ENCODE results near the gene KCNJ15.
"Not testable (repeated sequence)": the region's sequence is repeated elsewhere in the genome, so short reads cannot be mapped to it uniquely, and the experiment has no call there.

KCNJ15 gene

DNA sequence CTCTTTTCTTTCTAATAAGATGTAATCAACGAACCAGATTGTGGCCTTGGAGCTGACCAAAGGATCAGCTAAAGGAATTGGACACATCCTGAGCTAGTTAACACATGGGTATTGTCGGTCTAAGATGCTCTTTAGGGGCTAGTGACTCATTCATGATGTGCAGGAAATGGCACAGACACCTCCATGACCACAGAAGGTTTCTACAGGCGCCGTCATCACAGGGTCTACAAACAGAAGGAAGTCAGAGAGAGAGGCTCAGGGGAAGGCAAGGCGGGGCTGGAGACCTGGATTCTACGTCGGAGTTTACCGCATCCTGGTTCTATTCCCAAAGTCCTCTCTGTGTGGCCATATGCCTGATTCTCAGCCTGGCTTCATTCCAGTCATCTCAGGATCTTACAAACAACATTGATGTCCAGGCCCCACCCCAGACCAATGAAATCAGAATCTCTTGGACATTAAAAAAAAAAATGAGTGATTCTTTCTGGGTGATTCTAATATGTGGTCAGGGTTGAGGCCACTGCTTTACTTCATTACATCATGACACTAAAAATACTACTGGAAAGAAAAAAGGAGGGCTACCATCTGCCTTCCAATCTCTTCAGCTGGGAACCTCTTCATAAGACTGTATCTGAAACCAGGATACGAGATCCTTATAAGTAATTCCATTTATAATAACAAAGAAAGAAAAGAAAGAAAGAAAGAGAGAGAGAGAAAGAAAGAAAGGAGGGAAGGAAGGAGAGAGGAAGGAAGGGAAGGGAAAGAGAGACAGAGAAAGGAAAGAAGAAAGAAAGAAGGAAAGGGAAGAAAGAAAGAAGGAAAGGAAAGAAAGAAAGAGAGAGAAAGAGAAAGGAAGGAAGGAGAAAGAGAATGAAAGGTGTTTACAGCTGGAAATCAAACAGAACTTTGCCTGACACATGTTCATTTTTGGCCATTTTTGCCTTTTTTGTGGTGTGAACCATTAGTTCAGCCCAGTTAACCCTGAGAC is 11.6 kb upstream of the KCNJ15 start:
- H3K4me1 ChIP-seq (ENCODE audit: insufficient read depth, low read length) = no peaks in the 10 kb centered on the region
- H3K27me3 ChIP-seq (ENCODE audit: insufficient read depth, low read length) = no peaks in the 10 kb centered on the region
- H3K9ac ChIP-seq (ENCODE audit: low read depth, low read length) = no peak overlapping the region
- no peaks in the 10 kb centered on the region for H3K36me3 ChIP-seq (ENCODE audit: insufficient read depth, low read length)
- H3K9me3 ChIP-seq (ENCODE audit: insufficient read depth, low read depth, low read length) = no peaks in the 10 kb centered on the region
- H3K27ac ChIP-seq (ENCODE audit: low read depth, low read length) = no peak overlapping the region
- H3K4me3 ChIP-seq (ENCODE audit: low read length) = no peak overlapping the region
- 97% methylated on average over 8 of the region's 9 CpGs for WGBS

DNA sequence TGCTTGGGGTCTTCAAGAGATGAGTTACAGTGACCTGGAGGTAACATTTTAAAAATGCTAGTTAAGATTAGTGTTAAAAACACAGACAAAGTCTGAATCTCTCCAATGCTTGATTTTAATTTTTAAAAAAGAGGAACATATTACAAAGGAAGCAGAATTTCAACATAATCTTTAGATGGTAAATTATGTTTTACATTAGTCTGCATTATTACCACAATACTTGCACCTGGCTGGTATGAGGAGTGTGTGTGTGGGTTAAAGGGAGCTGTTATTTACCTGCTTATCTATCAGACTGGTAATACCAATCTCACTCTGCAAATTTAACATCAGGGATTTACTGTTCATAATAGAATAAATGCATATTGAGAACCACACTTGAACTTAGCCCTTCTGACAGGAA is 10.3 kb upstream of the KCNJ15 start:
- Histone ChIP-seq H3K4me1 (ENCODE audit: insufficient read depth, low read length) (no peaks in the 10 kb centered on the region), H3K4me3 (ENCODE audit: low read length) (no peak overlapping the region), H3K9ac (ENCODE audit: low read depth, low read length) (no peak overlapping the region), H3K27ac (ENCODE audit: low read depth, low read length) (no peak overlapping the region), H3K27me3 (ENCODE audit: insufficient read depth, low read length) (no peaks in the 10 kb centered on the region), H3K9me3 (ENCODE audit: insufficient read depth, low read depth, low read length) (no peaks in the 10 kb centered on the region), H3K36me3 (ENCODE audit: insufficient read depth, low read length) (no peaks in the 10 kb centered on the region)

DNA sequence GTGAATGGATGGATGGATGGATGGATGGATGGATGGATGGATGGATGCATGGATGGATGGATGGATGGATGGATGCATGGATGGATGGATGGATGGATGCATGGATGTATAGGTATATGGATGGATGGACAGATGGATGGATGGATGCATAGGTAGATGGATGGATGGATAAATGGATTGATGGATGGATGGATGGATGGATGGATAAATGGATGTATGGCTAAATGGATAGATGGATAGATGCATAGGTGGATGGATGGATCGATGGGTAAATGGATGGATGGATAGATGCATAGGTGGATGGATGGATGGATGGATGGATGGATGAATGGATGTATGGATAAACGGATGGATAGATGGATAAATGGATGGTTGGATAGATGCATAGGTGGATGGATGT is 9.7 kb upstream of the KCNJ15 start:
- not testable (repeated sequence) for H3K4me1 ChIP-seq (ENCODE audit: insufficient read depth, low read length); H3K27ac ChIP-seq (ENCODE audit: low read depth, low read length); H3K27me3 ChIP-seq (ENCODE audit: insufficient read depth, low read length); H3K9ac ChIP-seq (ENCODE audit: low read depth, low read length); H3K9me3 ChIP-seq (ENCODE audit: insufficient read depth, low read depth, low read length); H3K4me3 ChIP-seq (ENCODE audit: low read length); H3K36me3 ChIP-seq (ENCODE audit: insufficient read depth, low read length)
- 88% methylated on average over 2 of the region's 2 CpGs for WGBS

DNA sequence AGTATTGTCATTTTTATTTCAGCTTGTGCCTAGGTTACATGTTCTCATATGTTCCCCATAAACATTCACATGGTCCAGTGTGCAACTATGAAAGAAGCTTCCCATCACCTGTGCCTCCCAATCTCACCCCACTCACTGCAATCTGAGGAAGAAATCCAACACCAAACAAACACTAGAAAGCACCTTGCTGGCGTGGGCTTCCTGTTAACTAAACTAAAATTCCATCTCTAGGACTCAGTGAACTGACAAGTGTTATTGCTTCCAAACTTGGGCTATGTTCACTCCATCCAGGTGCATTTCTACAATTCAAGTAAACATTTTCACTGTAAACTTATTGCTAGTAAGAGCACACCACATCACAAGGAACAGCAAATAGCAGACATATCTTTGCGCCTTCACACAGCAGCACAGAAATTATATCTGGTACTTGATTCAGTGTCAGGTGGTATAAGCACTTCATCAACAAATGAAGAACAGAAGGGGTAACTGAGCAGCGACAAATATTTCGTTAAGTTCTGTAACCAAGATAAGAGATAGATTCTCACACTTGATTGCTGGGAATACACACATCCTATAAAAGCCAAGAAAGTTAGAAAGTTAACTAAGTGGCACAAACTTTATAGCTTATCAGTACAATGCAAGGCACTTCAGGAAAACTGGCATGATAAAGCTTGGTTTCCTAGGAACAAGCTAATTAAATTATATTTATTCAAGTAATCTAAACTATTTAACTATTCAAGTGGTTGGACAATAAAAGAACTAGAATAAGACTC is 8.9 kb upstream of the KCNJ15 start:
- no peak overlapping the region for H3K4me3 ChIP-seq (ENCODE audit: low read length)
- H3K36me3 ChIP-seq (ENCODE audit: insufficient read depth, low read length) = no peaks in the 10 kb centered on the region
- H3K27ac ChIP-seq (ENCODE audit: low read depth, low read length) = no peak overlapping the region
- H3K4me1 ChIP-seq (ENCODE audit: insufficient read depth, low read length) = no peaks in the 10 kb centered on the region
- H3K9ac ChIP-seq (ENCODE audit: low read depth, low read length) = no peak overlapping the region
- WGBS = 96% methylated on average over 4 of the region's 4 CpGs
- no peaks in the 10 kb centered on the region for H3K27me3 ChIP-seq (ENCODE audit: insufficient read depth, low read length)
- H3K9me3 ChIP-seq (ENCODE audit: insufficient read depth, low read depth, low read length) = no peaks in the 10 kb centered on the region

DNA sequence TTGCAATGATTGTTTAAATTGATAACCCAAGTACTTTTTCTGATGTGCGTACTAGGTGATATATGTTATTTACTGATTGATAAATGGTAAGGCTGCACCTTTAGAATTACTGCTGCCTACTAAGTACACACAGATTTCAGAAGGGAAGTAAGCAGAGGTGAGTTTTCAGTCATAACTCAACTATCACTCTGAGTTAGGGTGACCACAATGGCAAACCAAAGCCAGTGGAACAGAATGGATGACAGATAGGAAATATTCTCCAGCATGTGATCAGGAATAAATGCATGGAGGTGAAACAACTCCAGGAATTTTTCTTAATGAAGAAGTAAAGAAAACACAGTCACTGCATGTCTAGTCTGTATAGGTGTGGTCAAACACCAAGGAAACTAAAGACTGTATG is 7.5 kb upstream of the KCNJ15 start:
- H3K4me1 ChIP-seq (ENCODE audit: insufficient read depth, low read length) = no peaks in the 10 kb centered on the region
- H3K4me3 ChIP-seq (ENCODE audit: low read length) = no peak overlapping the region

DNA sequence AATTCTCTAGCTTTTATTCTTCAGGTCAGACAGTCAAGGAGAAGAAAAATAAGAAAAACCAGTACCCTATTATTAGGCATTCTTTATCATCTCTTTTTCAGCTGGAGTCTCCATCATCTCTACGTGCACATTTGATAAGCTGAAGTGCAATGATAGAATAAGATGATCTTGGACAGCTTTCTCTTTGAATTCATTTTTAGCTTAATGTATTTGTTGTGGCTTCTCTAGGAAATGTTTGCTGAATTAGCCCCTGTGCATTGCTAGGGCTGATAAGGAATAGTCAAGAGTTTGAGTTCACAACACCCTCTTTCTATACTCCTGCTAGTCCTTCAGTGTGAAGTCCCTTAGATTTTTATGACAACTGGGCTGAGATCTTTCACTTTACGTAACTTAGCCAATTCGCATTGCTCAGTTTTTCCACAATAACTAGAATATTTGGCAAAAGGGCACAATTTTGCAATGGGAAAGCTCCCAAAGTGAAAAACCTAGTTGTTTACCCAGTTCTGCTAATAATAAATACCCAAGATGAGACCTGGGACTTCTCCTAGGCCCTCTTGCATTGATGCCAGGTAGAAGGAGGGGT is 7.0 kb upstream of the KCNJ15 start:
- Histone ChIP-seq H3K9me3 (ENCODE audit: insufficient read depth, low read depth, low read length) (no peaks in the 10 kb centered on the region), H3K4me1 (ENCODE audit: insufficient read depth, low read length) (no peaks in the 10 kb centered on the region), H3K36me3 (ENCODE audit: insufficient read depth, low read length) (no peaks in the 10 kb centered on the region), H3K27ac (ENCODE audit: low read depth, low read length) (no peak overlapping the region), H3K4me3 (ENCODE audit: low read length) (no peak overlapping the region), H3K9ac (ENCODE audit: low read depth, low read length) (no peak overlapping the region), H3K27me3 (ENCODE audit: insufficient read depth, low read length) (no peaks in the 10 kb centered on the region)
- WGBS = 96% methylated on average over 3 of the region's 3 CpGs

More for the DNA sequence above, 7.5 kb upstream of the KCNJ15 start:
- Histone ChIP-seq H3K27me3 (ENCODE audit: insufficient read depth, low read length) (no peaks in the 10 kb centered on the region), H3K36me3 (ENCODE audit: insufficient read depth, low read length) (no peaks in the 10 kb centered on the region), H3K9me3 (ENCODE audit: insufficient read depth, low read depth, low read length) (no peaks in the 10 kb centered on the region), H3K27ac (ENCODE audit: low read depth, low read length) (no peak overlapping the region), H3K9ac (ENCODE audit: low read depth, low read length) (no peak overlapping the region)
- WGBS = 88% methylated on average over 1 of the region's 1 CpG

DNA sequence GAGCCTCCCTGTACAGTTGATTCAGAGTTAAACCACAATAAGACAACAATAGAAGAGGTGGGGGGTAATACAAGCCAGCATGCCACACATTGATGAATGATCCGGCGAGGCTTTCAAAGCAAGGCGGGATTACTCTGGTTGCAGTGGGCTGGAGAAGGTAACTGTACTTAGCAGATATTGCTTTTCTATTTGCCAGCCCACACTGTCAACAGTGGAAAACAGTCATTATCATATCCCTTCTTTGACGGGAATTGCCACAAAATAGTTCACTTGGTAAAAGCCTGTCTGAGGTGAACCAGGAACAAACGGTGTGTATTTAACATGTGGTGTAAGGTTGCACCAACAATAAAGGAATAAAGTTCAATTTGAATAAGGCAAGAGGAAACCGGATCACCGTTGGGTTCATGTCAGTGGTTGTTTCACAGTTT is 5.8 kb upstream of the KCNJ15 start:
- no peak overlapping the region for H3K27ac ChIP-seq (ENCODE audit: low read depth, low read length)
- H3K4me1 ChIP-seq (ENCODE audit: insufficient read depth, low read length) = no peaks in the 10 kb centered on the region
- H3K36me3 ChIP-seq (ENCODE audit: insufficient read depth, low read length) = no peaks in the 10 kb centered on the region
- H3K27me3 ChIP-seq (ENCODE audit: insufficient read depth, low read length) = no peaks in the 10 kb centered on the region
- H3K9me3 ChIP-seq (ENCODE audit: insufficient read depth, low read depth, low read length) = no peaks in the 10 kb centered on the region
- H3K4me3 ChIP-seq (ENCODE audit: low read length) = no peak overlapping the region
- WGBS = 93% methylated on average over 7 of the region's 7 CpGs
- H3K9ac ChIP-seq (ENCODE audit: low read depth, low read length) = no peak overlapping the region

DNA sequence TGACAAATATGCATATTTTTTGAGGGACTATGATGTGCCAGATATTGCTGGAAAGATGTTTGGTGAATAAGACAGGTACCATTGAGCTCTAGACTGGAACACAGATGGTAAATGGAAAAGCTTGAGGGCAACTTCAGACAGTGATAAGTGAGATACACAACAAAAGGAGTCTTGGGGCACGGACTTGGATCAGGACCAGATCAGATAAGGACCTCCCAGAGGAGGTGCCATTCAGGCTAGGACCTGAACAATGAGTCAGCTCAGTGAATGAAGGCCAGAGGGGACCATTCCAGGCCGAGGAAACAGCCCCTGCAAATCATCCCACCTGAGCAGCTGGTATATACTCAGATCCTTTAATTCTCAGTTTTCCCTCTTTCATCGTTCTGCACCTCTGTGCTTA is 1.8 kb upstream of the KCNJ15 start:
- Histone ChIP-seq H3K36me3 (ENCODE audit: insufficient read depth, low read length) (no peaks in the 10 kb centered on the region), H3K27me3 (ENCODE audit: insufficient read depth, low read length) (no peaks in the 10 kb centered on the region), H3K9me3 (ENCODE audit: insufficient read depth, low read depth, low read length) (no peaks in the 10 kb centered on the region), H3K27ac (ENCODE audit: low read depth, low read length) (no peak overlapping the region), H3K4me1 (ENCODE audit: insufficient read depth, low read length) (no peaks in the 10 kb centered on the region), H3K9ac (ENCODE audit: low read depth, low read length) (no peak overlapping the region), H3K4me3 (ENCODE audit: low read length) (no peak overlapping the region)
- whole genome bisulfite sequencing = 88% methylated on average over 3 of the region's 3 CpGs

DNA sequence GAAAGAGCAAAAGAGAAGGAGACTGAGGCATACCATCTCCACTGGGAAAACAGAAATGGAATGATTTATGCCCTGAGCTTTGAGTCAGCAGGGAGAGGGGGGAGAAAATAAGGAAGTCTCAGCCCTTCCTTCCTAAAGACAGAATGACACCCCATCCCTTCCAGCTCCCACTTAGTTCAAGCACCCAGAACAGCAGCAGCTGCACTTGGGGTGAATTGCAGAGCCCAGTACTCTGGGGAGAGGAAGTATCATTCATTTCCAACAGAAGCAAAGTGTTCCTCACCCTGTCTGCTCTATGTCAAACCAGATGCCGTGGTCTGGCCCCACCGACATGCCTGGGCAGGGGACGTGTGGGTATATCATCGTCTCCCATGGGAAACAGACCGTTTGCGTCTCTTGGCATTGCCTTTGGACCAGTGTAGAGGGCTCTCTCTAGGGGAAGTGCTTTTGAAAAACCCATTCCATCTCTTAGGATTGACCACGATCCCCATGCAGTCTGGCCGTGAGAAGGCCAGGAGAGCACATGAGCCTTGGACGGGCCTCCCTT is 1.1 kb upstream of the KCNJ15 start:
- Histone ChIP-seq H3K4me3 (ENCODE audit: low read length) (no peak overlapping the region), H3K9ac (ENCODE audit: low read depth, low read length) (no peak overlapping the region), H3K36me3 (ENCODE audit: insufficient read depth, low read length) (no peaks in the 10 kb centered on the region), H3K9me3 (ENCODE audit: insufficient read depth, low read depth, low read length) (no peaks in the 10 kb centered on the region), H3K27me3 (ENCODE audit: insufficient read depth, low read length) (no peaks in the 10 kb centered on the region), H3K4me1 (ENCODE audit: insufficient read depth, low read length) (no peaks in the 10 kb centered on the region), H3K27ac (ENCODE audit: low read depth, low read length) (no peak overlapping the region)
- WGBS = 86% methylated on average over 9 of the region's 9 CpGs

DNA sequence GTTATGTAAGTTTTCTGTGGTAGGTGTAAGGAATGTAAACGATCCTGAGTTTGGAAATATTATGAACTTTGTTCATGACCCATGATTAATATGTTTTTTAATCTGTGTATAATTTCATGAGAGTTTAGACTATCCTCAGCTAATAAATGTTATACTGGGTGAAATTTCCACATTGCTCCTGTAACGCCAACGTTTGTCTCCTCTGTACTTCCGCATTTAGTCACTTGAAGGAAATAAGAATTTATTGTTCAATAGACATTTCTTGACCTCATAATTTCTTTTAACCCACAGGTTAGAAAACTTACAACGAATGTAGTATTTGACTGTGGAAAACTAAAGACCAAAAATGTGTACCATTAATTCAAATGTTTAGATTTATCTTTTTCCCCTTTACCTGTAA is 876 bp downstream of the KCNJ15 start:
- Histone ChIP-seq H3K4me3 (ENCODE audit: low read length) (no peak overlapping the region), H3K4me1 (ENCODE audit: insufficient read depth, low read length) (no peaks in the 10 kb centered on the region), H3K9ac (ENCODE audit: low read depth, low read length) (no peak overlapping the region), H3K27ac (ENCODE audit: low read depth, low read length) (no peak overlapping the region), H3K36me3 (ENCODE audit: insufficient read depth, low read length) (no peaks in the 10 kb centered on the region), H3K27me3 (ENCODE audit: insufficient read depth, low read length) (no peaks in the 10 kb centered on the region), H3K9me3 (ENCODE audit: insufficient read depth, low read depth, low read length) (no peaks in the 10 kb centered on the region)
- 96% methylated on average over 4 of the region's 5 CpGs for WGBS

All from HUES64 (cell line).